Measurements from ENCODE around the gene NEB.

NEB gene

DNA sequence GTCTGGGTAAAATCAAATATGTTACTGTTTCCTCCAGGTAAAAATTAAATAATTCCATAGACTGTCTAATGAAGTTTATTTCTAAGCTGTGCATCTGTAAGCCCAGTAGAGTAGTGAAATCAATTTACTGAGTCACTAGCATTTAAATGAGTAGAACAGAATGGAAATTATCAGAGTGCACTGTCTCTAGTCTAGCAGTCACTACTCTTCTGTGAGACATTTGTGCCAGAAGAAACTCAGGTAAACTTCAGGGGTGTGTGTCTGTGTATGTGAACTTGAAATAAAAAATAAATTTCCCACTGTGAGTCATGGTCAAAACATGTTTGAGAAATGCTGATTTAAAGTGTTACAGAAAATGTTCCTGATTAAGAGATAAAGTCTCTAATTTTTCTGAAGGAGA is 178.2 kb downstream of the NEB start:
- DNase-seq (ENCODE audit: low read depth): no peak

DNA sequence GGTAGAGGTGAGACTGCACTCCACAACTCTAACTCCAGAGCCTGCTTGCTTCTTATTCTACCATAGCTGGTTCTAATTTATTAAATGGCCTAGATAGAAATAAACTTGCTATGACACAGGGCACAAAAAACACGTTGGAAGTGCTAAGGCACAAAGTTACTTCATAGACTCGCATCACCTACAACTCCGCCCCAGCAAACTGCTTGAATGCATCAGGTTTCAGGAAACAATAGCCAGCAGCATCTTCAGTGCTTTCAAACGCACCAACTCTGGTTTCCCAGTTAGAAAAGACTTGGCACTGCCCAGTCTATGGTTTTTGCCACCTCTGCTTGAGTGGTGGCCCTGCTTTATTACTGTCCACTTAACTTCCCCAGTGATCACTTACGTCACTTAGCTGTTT is 182.0 kb downstream of the NEB start:
- DNase-seq (ENCODE audit: low read depth): no peak

GRCh38 chr2:151551556-151551955 is 182.7 kb downstream of the NEB start:
- no peak for DNase-seq (ENCODE audit: low read depth)

- DNase-seq (ENCODE audit: low read depth): no peak
Measured at GRCh38 chr2:151549191-151549590, 185.1 kb downstream of the NEB start.

GRCh38 chr2:151544449-151544848 is 189.8 kb downstream of the NEB start:
- no peak for DNase-seq (ENCODE audit: low read depth)

- DNase-seq (ENCODE audit: low read depth): no peak
Measured at GRCh38 chr2:151543876-151544275, 190.4 kb downstream of the NEB start.

DNA sequence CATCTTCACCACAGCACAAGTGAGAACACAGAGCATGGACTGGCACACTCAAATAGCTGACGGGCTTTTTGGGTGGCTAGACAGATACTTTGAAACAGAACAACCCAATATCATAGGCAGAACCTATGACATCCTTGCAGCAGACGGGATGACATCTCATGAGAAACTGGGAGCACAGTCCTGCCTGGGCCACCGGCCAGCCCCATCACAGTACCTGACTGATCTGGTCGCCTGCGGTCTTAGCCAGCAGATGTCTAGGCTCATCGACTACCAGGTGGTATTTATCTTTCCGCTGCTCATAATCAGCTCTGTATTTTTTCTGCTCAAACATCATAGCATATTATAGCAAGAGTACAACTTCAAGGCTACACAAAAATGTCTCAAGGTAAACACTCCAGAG is 200.3 kb downstream of the NEB start:
- no peak for DNase-seq (ENCODE audit: low read depth)

- DNase-seq (ENCODE audit: low read depth): no peak
Measured at GRCh38 chr2:151533127-151533526, 201.1 kb downstream of the NEB start.

DNA sequence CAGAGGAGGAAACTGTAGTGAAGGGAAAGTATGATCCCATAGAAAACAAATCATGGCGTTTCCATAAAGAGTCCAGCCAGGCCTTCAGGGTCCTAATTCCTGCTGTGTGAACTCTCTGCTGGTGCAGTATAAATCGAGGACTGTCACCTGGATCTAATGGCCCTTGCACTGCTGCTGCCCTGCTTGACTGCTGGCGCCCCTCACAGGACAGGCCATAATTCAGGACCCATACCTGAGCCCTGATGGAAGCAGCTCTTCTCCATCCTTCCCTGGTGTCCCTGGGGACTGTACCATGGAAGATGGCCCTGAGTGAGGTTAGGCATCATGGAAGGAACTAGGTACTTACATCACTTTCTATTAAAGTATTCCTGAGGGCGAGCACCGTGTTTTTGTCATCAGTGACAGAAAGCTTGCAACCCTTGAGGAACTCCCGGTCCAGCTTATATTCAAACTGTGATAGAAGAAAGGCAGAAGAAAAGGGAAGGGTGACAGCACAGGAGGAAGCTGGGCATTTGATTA is 207.6 kb downstream of the NEB start:
- DNase-seq (ENCODE audit: low read depth): no peak

GRCh38 chr2:151525821-151526373 is 208.4 kb downstream of the NEB start:
- no peak for DNase-seq (ENCODE audit: low read depth)

DNA sequence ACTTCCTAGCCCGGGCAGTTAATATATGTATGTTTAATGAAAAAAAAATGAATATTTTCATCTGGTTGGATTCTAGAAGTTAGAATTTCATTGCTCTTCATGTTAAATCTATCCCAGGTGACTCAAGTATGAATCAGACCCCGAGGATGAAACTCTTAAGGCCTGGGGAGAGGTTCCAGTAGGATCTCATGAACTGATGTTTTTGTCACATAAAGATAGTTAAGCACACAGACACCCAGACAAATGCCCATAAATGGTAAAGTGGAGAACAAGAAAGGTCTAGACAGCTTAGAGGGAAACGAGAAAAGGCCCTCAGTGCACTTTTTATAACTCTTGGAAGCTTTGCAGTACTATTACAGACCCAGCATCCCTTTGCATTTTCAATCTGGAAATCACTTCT is 210.4 kb downstream of the NEB start:
- DNase-seq (ENCODE audit: low read depth): no peak

DNA sequence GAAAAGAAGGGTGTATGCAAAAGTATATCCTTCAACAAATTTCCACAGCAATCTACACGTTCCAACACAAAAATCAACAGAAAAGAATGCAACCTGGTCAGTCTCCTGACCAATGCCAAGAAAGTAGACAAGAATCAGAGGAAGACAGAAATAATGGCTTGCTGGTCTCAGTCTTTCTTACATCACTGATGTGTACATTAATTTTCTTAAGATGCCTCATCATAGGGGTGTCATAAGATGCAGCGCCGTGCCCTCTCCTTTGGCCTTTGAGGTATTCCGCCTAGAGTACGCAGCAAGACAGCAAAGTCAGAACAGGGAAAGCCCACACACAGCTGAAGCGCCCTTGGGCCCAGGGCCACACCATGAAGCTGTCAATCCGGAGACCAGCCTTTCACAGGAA is 211.7 kb downstream of the NEB start:
- no peak for DNase-seq (ENCODE audit: low read depth)

DNA sequence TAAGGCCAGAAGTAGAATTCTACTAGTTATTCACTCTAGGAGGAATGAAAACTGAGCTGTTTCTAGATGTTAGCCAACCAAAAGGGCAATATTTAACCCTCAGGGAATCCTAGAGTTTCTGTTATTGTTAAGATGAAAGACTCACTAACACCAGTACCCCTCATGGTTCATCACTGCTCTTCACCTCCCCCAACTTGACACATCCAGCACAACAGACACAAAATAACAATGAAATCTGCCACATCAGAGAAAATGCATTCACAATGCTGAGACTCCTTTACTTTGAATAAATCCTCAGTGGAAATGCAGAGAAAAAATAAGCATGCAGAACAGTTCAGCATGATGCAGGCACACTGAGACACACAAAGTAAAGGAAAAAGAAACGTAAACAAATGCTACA is 213.3 kb downstream of the NEB start:
- no peak for DNase-seq (ENCODE audit: low read depth)

GRCh38 chr2:151518802-151519201 is 215.5 kb downstream of the NEB start:
- no peak for DNase-seq (ENCODE audit: low read depth)

DNA sequence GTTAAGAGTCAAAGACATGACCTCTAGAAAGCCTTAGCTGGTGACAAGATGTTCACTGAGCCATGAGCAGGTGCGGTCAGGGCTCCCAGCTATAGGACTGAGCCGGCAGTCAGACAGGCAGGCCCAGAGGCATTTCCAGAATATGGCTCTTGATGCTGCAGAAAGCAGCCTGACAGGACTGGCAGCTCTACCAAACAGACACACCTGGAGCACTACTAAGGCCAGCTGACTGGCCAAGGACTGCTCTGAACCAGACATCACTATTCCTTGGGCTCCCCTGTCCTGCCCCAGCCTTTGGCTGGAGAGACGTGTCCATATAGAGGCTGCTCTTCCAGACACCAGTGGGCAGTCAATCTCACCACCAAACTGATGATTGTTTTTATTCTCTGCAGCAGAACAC is 225.8 kb downstream of the NEB start:
- DNase-seq (ENCODE audit: low read depth): no peak

- DNase-seq (ENCODE audit: low read depth): no peak
Measured at GRCh38 chr2:151506170-151506569, 228.1 kb downstream of the NEB start.

DNA sequence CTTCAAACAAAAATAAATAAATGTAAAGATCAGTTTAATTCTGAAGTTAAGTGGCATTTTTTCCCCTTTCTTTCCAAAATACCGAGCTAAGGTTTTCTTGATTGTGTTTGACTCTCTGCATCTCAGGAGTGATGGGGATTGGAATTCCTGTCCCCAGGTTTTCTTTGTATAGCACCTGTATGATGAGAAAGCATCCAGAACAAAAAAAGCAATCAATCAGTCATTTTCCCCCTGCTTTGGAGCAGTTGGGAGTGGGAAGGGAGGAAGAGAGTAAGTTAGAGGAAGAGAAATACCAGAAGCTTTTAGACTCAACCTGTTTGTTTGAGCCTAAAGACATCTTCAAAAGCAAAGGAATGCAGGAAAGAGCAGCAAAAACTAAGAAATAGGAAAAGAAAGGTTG is 236.1 kb downstream of the NEB start:
- no peak for DNase-seq (ENCODE audit: low read depth)

DNA sequence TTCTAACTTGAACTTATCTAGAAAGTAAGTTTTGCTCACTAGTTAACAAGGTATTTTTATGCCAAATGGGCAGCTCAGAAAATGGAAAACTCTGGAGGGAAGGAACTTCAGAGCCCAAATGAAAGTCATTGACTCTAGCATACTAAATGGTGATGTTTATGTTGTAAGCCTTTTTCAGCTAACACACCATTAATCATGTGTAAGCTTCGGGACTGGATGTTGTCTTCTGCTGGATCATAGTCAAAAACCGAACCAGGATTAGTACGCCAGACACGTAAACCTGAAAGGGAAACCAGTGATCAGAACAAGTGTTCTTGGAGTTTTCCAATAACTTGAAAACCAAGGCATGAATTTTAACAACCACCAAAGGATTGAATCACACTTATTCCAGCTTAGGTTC is 242.8 kb downstream of the NEB start:
- DNase-seq (ENCODE audit: low read depth): no peak

GRCh38 chr2:151490276-151490675 is 244.0 kb downstream of the NEB start:
- no peak for DNase-seq (ENCODE audit: low read depth)

DNA sequence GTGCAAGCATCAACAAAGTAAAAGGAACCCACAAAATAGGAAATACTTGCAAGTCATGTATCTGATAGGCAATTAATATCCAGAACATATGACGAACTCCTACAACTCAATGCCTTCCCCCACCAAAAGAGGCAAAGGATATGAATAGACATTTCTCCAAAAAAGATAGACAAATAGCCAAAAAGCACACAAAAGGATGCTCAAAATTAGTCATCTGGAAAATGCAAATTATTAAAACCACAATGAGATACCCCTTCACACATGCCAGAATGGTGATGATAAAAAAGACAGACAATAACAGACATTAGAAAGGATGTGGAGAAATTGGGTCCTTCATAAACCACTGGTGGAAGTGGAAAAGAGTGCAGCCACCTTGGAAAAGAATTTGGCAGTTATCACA is 248.2 kb downstream of the NEB start:
- DNase-seq (ENCODE audit: low read depth): no peak

- DNase-seq (ENCODE audit: low read depth): no peak
Measured at GRCh38 chr2:151484100-151484499, 250.2 kb downstream of the NEB start.

DNA sequence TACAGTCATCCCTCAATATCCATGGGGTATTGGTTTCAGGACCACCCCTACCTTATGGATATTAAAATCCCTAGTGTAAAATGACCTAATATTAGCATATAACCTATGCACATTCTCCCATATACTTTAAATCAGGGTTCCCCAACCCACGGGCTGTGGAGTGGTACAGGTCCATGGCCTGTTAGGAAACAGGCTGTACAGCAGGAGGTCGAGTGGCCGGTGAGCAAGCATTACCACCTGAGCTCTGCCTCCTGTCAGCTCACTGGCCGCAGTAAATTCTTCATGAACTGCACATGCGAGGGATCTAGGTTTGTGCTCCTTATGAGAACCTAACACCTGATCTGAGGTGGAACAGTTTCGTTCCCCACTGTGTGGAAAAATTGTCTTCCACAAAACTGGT is 250.7 kb downstream of the NEB start:
- no peak for DNase-seq (ENCODE audit: low read depth)

- no peak for DNase-seq (ENCODE audit: low read depth)
Measured at GRCh38 chr2:151482171-151482725, 252.0 kb downstream of the NEB start.

DNA sequence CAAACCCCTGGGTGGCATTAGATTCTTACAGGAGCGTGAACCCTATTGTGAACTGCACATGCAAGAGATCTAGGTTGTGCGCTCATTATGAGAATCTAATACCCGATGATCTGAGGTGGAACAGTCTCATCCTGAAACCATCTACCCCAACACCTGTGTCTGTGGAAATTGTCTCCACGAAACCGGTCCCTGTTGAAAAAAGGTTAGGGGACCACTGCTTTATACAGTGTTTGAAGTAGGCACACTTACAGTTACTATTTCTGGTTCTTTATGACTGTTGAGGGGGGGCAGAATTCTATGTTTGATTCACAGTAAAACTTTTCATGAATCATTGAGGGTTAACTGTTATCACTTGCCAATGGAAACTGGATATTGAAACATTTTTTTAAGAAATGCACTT is 252.5 kb downstream of the NEB start:
- DNase-seq (ENCODE audit: low read depth): no peak
